Cardiac septum (tissue), 1 donor: ENCODE results near the gene SOHLH1. TPM values are rescaled to one million over a fixed set of nuclear protein-coding genes. Genes with fewer than 3 reads are reported as not detected.

ENCODE experiments used
- DNase-seq: peaks from one replicate; pipeline ENCODE4 v3.0.0-alpha.2; 2020; ENCODE audit warnings: low spot score
- intact Hi-C: fragments of 100-400 bp; cut with DNase I; formaldehyde crosslinking; loops from one replicate; pipeline ENCODE4 v1.14.0; 2022
- long read RNA-seq: library from polyadenylated mRNA; unstranded; transcript quantifications from one replicate; pipeline ENCODE4 v2.0.0, GENCODE V29; 2021
- total RNA-seq: library from RNA; stranded (reverse); fragmentation: NEBNext Ultra II Directional; extraction: Animal tissue kit (Norgen Biotek cat#: 25700); gene quantifications from one replicate; pipeline ENCODE4 v1.2.1, GENCODE V29; 2021
- donor health status: DM: no; HTN: no; CAD: no.

SOHLH1 gene
- not detected for total RNA-seq
- long read RNA-seq, result 0 reads

GRCh38 chr9:135699440-135699839 is at the start of gene SOHLH1:
TSS of gene SOHLH1 (minus strand) at chr9:135699481. CDS start at chr9:135699467, 14 bp downstream.
- DNase-seq, result no peak
- intact Hi-C loops, result no loop called here

GRCh38 chr9:135748676-135749075 is 49.4 kb upstream of the SOHLH1 start:
- intact Hi-C loops, result no loop called here
- no peak for DNase-seq

DNA sequence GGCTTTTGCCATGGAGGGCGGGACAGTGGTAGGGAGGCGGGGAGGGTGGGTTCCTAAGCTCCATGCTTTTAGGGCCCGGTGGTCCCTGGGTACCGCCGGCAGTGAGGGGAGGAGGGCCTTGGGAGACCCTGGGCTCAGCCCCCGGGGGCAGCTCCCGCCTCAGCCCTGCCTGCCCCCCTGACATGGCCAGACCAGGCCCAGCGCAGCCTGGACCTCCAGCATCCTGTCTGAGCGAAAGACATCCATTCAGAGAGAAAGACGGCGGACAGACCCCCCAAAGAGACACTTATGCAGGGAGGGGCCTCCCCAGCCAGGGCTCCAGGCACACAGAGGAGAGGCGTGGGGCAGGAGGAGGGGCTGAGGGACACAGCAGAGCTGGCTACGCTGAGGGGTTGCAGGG is 48.0 kb upstream of the SOHLH1 start:
- no peak for DNase-seq
- intact Hi-C loops, result no loop called here

- no peak for DNase-seq
- intact Hi-C loops, result no loop called here
Observed at GRCh38 chr9:135746565-135746964, 47.3 kb upstream of the SOHLH1 start.

DNA sequence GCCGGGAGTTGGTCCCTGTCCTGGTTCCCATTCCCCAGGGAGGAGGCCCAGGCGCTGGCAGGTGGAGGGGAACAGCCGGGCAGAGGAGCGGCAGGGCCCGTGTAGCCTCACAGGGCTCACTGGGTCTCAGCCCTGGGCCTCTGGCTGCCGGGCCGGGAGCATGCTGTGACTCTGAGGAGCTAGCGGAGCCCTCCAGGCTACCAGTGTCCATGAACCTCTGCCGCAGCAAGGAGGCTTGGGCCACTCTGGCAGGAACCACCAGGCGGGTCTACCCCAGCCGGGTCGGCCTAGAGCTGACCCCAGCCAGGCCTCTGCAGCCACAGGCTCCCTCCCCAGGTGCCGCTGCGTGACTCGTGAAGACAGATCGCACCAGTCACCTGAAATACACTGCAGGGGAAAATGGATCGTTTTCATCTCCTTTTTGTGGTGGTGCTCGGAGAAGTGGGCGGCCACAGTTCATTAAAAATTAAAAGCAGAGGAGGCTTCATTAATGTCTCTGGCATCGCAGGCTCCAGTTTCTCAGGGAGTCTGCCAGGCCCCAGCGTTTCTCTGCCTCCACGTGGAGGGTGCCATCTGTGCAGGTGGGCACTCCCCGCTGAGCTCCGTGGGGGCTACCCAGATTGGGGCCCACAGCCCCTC is 46.5 kb upstream of the SOHLH1 start:
- DNase-seq, result no peak
- intact Hi-C loops, result no loop called here

DNA sequence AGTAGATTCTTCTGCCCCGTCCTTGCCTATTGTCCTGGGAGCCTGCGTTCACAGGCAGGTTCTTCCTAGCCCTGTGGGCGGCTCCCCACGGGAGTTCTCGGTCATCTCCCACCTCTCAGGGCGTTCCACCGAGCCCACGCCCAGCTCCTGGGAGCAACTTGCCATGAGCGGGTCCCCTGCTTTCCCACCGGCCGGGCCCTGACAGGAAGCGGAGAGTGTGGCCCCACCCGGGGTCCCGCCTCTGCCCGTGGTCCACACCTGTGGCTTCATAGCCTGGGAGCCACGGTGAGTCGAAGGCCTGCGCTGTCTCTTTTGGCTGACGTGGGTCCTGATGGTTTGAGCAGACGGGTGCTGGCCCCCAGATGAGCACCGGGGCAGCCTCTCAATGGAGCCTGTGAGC is 45.9 kb upstream of the SOHLH1 start:
- DNase-seq, result no peak
- intact Hi-C loops, result no loop called here

DNA sequence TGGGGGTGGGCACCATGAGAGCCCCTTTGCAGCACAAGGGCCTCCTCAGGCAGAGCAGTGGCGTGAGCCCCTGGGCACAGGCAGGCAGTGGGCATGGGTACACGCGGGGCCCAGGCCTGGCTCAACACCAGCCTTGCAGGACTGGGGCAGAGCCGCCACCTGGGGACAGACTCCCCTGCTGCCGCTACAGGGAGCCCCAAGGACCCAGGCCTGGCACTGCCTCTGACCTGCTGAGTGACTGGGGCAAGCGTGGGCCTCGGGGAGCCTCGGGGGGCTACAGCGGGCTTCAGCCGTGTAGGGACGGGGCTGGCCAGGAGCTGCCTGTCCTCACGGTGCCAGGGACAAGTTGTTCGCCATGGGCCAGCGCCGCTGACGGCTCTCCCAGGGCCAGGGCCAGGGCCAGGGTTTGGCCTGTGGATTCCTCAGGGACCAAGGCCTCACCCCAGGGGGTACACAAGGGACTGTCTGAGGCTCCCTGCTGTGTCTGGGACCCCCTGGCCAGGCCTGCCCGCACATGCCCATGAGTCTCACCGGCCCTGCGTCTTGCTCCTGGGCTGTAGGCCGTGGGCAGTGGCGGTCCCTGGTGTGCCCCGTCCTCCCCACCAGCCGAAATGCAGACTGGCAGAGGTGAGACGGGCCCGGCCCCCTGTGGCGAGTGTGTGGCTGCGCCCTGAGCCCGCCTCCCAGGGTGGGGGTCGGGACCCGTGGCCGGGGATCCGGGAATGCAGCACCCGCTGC is 45.2 kb upstream of the SOHLH1 start:
- DNase-seq, result no peak
- intact Hi-C loops, result no loop called here

DNA sequence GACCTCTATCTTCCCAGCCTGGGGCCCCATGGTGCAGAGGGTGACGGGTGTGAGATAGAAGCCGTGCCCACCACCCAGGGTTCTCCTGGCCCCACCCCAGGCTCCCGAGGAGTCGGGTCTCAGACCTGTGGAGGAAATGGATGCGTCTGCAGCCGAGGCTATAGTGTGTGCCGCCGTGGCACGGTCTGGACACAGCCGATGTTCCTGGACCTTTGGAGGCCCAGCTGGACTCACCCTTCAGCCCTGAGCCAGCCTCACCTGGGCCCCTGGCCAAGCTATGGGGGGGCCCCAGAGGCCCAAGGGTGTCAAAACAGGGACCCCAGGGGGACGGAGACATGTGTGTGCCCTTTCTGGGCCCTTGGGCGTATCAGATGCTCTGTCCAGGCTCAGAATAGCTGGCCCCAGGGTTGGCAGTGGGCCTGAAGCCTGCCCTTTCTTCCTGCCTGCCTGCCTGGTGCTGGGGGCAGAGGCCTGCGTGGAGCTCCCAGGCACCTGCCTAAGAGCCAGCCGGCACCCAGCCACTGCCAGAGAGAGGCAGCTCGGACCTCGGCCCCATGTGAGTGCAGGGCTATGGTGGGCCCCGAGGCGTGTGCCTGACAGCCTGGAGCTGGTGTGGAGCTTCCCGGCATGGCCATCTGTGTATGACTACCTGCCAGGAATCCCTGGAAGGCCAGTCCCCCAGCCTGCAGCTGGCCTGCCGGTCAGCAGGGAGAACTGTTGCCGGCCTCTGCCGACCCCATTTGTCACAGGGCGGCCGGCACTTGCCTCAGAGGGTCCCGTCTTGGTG is 44.5 kb upstream of the SOHLH1 start:
- no peak for DNase-seq
- intact Hi-C loops, result no loop called here

GRCh38 chr9:135743021-135743420 is 43.7 kb upstream of the SOHLH1 start:
- intact Hi-C loops, result no loop called here
- DNase-seq, result no peak

- intact Hi-C loops, result no loop called here
- DNase-seq, result no peak
Observed at GRCh38 chr9:135741276-135742219, 42.3 kb upstream of the SOHLH1 start.

GRCh38 chr9:135739271-135740220 is 40.3 kb upstream of the SOHLH1 start:
- intact Hi-C loops, result no loop called here

GRCh38 chr9:135737840-135738521 is 38.7 kb upstream of the SOHLH1 start:
- DNase-seq, result no peak
- intact Hi-C loops, result no loop called here

More at GRCh38 chr9:135739271-135740220, 40.3 kb upstream of the SOHLH1 start:
- DNase-seq, result no peak

GRCh38 chr9:135736979-135737839 is 37.9 kb upstream of the SOHLH1 start:
- intact Hi-C loops, result no loop called here
- no peak for DNase-seq

- no peak for DNase-seq
Observed at GRCh38 chr9:135736272-135736978, 37.1 kb upstream of the SOHLH1 start.

GRCh38 chr9:135734616-135735144 is 35.4 kb upstream of the SOHLH1 start:
- DNase-seq, result no peak
- intact Hi-C loops, result no loop called here

More at GRCh38 chr9:135736272-135736978, 37.1 kb upstream of the SOHLH1 start:
- intact Hi-C loops, result no loop called here
